M059J (cell line): ENCODE measurements around the gene INS. TPM values are rescaled to one million over a fixed set of nuclear protein-coding genes. Genes with fewer than 3 reads are reported as not detected.
"Not testable (repeated sequence)": the region's sequence is repeated elsewhere in the genome, so short reads cannot be mapped to it uniquely, and the experiment has no call there.

Source experiments
- DNase-seq: peaks from one replicate; pipeline ENCODE4 v3.0.0-alpha.2; 2012; ENCODE audit warnings: low read depth
- total RNA-seq: library from RNA; depleted of rRNA; stranded (reverse); fragments of >200 nt; shearing (Covaris generic); gene quantifications from 2 replicates; pipeline ENCODE4 v1.2.3, GENCODE V29; 2014

Gene INS
- total RNA-seq, 1 experiment from 2014 or later: not detected

- no peak for DNase-seq
Measured at GRCh38 chr11:2182075-2182474, 21.1 kb upstream of the INS start.

GRCh38 chr11:2180789-2181370, 19.9 kb upstream of the INS start:
- peak; percentile 39 for DNase-seq

- no peak for DNase-seq
Measured at GRCh38 chr11:2180347-2180746, 19.3 kb upstream of the INS start.

- DNase-seq: no peak
Measured at GRCh38 chr11:2179516-2179915, 18.5 kb upstream of the INS start.

- peak; percentile 92 for DNase-seq
Measured at GRCh38 chr11:2178906-2179494, 18.0 kb upstream of the INS start.

- DNase-seq: not testable (repeated sequence)
Measured at GRCh38 chr11:2178055-2178773, 17.2 kb upstream of the INS start.

GRCh38 chr11:2177076-2177475, 16.1 kb upstream of the INS start:
- no peak for DNase-seq

GRCh38 chr11:2176389-2176900, 15.4 kb upstream of the INS start:
- DNase-seq: no peak

- DNase-seq: peak; percentile 94
Measured at GRCh38 chr11:2175659-2176058, 14.7 kb upstream of the INS start.

GRCh38 chr11:2174361-2174760, 13.4 kb upstream of the INS start:
- no peak for DNase-seq

- no peak for DNase-seq
Measured at GRCh38 chr11:2173761-2174160, 12.8 kb upstream of the INS start.

GRCh38 chr11:2173150-2173693, 12.2 kb upstream of the INS start:
- no peak for DNase-seq

GRCh38 chr11:2172676-2173075, 11.7 kb upstream of the INS start:
- DNase-seq: no peak

- DNase-seq: no peak
Measured at GRCh38 chr11:2171591-2172003, 10.6 kb upstream of the INS start, which contains the start of gene TH. TSS of gene TH (minus strand) at chr11:2171815. CDS start at chr11:2171786, 29 bp downstream.

- DNase-seq: no peak
Measured at GRCh38 chr11:2169626-2170570, 8.9 kb upstream of the INS start.

GRCh38 chr11:2169005-2169378, 8.0 kb upstream of the INS start:
- no peak for DNase-seq

- DNase-seq: no peak
Measured at GRCh38 chr11:2168286-2169004, 7.4 kb upstream of the INS start.

GRCh38 chr11:2167141-2168045, 6.4 kb upstream of the INS start:
- DNase-seq: no peak

- no peak for DNase-seq
Measured at GRCh38 chr11:2166091-2166851, 5.3 kb upstream of the INS start.
